BLaER1 treated with 17β-estradiol and CSF1 and Interleukin-3, amounts not matched to agents 10 nM and 100 nM (cell line): ENCODE data around the gene RBM19.

ENCODE experiments used
- H3K27ac ChIP-seq, 11 experiments: shearing (Covaris generic); formaldehyde crosslinking; 2 replicates each; pipeline ENCODE4 v1.8.1; 2022
- H3K27me3 ChIP-seq, 11 experiments: shearing (Covaris generic); formaldehyde crosslinking; 2 replicates each; pipeline ENCODE4 v1.8.1; 2022
- H3K36me3 ChIP-seq, 11 experiments: shearing (Covaris generic); formaldehyde crosslinking; 2 replicates each; pipeline ENCODE4 v1.8.1; 2022
- H3K4me1 ChIP-seq, 10 experiments: shearing (Covaris generic); formaldehyde crosslinking; 2 replicates each; pipeline ENCODE4 v1.8.1; 2022
- H3K4me2 ChIP-seq, 11 experiments: shearing (Covaris generic); formaldehyde crosslinking; 2 replicates each; pipeline ENCODE4 v1.8.1; 2022
- H3K4me3 ChIP-seq, 10 experiments: shearing (Covaris generic); formaldehyde crosslinking; 2 replicates each; pipeline ENCODE4 v1.8.1; 2022
- H3K9ac ChIP-seq, 11 experiments: shearing (Covaris generic); formaldehyde crosslinking; 2 replicates each; pipeline ENCODE4 v1.8.1; 2022
- H3K9me3 ChIP-seq, 11 experiments: shearing (Covaris generic); formaldehyde crosslinking; replicated peaks in 1 of 11; 2 replicates each; pipeline ENCODE4 v1.8.1; 2022
- H4K20me1 ChIP-seq, 11 experiments: shearing (Covaris generic); formaldehyde crosslinking; 2 replicates each; pipeline ENCODE4 v1.8.1; 2022
- Cebpa-rat ChIP-seq, 11 experiments: shearing (Covaris generic); IDR thresholded peaks; 2 replicates each; pipeline ENCODE4 v1.8.1; 2022

Gene RBM19

DNA sequence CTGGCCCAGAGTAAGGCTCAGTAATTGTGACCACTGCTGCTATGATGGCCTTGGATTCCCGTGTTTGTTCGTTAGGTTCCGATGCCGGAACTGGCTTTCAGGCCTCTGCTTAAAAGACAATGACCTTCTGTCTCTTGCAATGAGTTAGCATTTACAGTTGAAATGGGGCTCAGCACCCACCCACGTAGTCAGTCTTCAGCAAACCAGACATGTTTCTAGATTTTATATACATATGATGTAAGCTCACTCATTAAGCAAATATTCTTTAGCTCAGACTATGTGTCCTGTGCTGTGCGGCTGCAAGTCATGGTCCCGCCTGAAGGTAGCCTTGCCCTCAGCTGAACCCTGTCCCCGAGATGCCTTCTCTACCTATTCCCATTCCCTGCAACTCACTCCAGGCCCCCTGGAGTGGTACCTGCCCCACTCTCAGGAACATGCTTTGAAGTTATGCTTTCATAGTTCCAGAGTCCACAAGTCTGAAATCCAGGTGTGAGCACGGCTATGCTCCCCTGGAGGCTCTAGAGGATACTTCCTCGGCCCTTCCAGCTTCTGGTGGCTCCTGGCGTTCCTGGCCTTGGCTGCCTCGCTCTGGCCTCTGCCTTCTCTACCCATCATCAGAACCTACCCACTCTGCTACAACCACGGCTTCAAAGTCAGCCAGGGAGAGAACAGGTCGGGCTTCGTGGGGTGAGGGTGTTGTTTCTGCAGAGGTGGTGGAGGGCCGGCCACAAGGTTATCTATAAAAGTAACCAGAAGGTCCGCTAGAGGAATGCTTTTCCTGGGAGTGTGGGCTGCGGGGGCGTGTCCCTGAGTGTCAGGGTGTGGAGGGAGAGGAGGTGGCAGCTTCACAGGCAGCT, 157.8 kb downstream of the RBM19 start:
- Histone ChIP-seq H3K4me3 (no peak overlapping the region), H3K4me2 (no peak overlapping the region)
- TF ChIP-seq Cebpa-rat (IDR thresholded peaks at IDR 0.05): no peak

DNA sequence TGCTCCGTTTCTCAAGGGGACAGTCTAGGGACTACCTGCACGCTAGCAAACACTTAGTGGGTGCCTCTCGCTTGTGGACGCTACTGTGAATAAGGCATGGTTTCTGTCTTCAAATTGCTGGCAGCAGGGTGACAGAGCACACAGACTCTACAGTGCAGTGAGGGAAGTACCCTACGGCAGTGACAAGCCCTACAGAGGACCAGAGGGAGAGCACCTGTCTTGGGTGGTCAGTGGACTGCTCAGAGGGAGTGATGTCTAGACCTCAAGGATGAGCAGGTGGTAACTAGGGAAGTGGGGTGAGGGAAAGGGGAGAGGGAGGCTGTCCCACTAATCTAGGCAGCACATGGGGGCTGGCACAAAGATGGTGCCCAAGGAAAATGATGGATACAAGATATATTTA, 160.5 kb downstream of the RBM19 start:
- no peaks in the 10 kb centered on the region; a peak in 2 of 22 replicates for H4K20me1 ChIP-seq
- no peak overlapping the region for H3K27ac ChIP-seq
- no peak overlapping the region for H3K4me3 ChIP-seq
- no peaks in the 10 kb centered on the region for H3K36me3 ChIP-seq
- peaks cover 0 to 18% (median 10%) of the 10 kb centered on the region in 11 experiments; a peak in 12 of 22 replicates for H3K9me3 ChIP-seq
- no peak overlapping the region for H3K4me2 ChIP-seq
- no peaks in the 10 kb centered on the region for H3K27me3 ChIP-seq
- H3K9ac ChIP-seq: no peak overlapping the region
- H3K4me1 ChIP-seq: peaks cover 0 to 8% (median 5%) of the 10 kb centered on the region in 10 experiments; a peak in 4 of 20 replicates
- no peak for TF ChIP-seq Cebpa-rat (IDR thresholded peaks at IDR 0.05)

More for the DNA sequence above, 157.8 kb downstream of the RBM19 start:
- H3K27me3 ChIP-seq: no peaks in the 10 kb centered on the region
- H4K20me1 ChIP-seq: no peaks in the 10 kb centered on the region; a peak in 2 of 22 replicates
- H3K36me3 ChIP-seq: peaks cover 0 to 9% (median 0%) of the 10 kb centered on the region in 11 experiments; a peak in 2 of 22 replicates
- peaks cover 0 to 24% (median 16%) of the 10 kb centered on the region in 11 experiments; a peak in 15 of 22 replicates for H3K9me3 ChIP-seq
- H3K27ac ChIP-seq: no peak overlapping the region
- no peaks in the 10 kb centered on the region for H3K4me1 ChIP-seq
- no peak overlapping the region for H3K9ac ChIP-seq

DNA sequence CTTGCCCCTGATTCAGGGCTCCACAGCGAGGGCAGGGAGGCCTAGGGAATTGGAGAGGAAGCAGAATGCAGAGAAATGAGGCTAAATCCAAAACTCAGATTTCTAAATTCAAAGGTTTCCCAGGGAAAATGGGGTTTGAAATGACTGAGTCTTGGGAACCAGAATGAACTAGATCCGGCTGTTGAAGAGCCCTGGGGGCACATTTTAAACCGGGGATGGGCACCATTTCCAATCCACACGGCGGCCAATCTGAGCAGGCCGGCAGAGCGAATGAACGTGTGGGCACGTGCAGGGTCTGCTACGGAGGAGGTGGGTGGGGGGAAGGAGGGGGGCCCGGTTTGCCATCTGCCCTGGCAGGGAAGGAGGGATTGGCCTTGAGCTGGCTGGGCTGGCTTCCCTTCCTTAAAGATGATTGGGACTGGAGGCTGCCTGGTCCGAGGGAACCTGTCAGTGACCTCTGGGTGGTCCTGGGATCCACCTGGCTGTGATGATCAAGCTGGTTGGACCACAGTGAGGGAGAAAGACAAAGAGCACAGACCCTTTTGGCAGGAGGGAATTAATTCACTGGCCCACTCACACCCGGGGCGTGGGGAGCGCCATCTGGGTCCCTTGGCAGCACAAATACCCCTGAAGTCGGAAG, 161.0 kb downstream of the RBM19 start:
- H3K4me2 ChIP-seq: no peak overlapping the region
- peaks cover 0 to 8% (median 5%) of the 10 kb centered on the region in 10 experiments; a peak in 4 of 20 replicates for H3K4me1 ChIP-seq
- H3K27me3 ChIP-seq: no peaks in the 10 kb centered on the region
- peaks cover 0 to 18% (median 10%) of the 10 kb centered on the region in 11 experiments; a peak in 12 of 22 replicates for H3K9me3 ChIP-seq
- no peaks in the 10 kb centered on the region for H3K36me3 ChIP-seq
- H3K27ac ChIP-seq: no peak overlapping the region
- H4K20me1 ChIP-seq: no peaks in the 10 kb centered on the region; a peak in 2 of 22 replicates
- no peak overlapping the region for H3K4me3 ChIP-seq
- H3K9ac ChIP-seq: no peak overlapping the region
- TF ChIP-seq Cebpa-rat (IDR thresholded peaks at IDR 0.05): no peak

GRCh38 chr12:113803759-113804140, 162.4 kb downstream of the RBM19 start:
- H3K27ac ChIP-seq: no peak overlapping the region
- H3K9me3 ChIP-seq: peaks cover 0 to 18% (median 10%) of the 10 kb centered on the region in 11 experiments; a peak in 12 of 22 replicates
- H3K27me3 ChIP-seq: no peaks in the 10 kb centered on the region
- no peak overlapping the region for H3K9ac ChIP-seq
- TF ChIP-seq Cebpa-rat (IDR thresholded peaks at IDR 0.05): no peak
- no peak overlapping the region for H3K4me2 ChIP-seq
- no peaks in the 10 kb centered on the region for H3K36me3 ChIP-seq
- H3K4me1 ChIP-seq: peaks cover 0 to 8% (median 5%) of the 10 kb centered on the region in 10 experiments; a peak in 4 of 20 replicates
- no peaks in the 10 kb centered on the region; a peak in 2 of 22 replicates for H4K20me1 ChIP-seq
- H3K4me3 ChIP-seq: no peak overlapping the region

- peaks cover 0 to 18% (median 10%) of the 10 kb centered on the region in 11 experiments; a peak in 12 of 22 replicates for H3K9me3 ChIP-seq
- peaks cover 0 to 12% (median 7%) of the 10 kb centered on the region in 10 experiments; a peak in 12 of 20 replicates for H3K4me1 ChIP-seq
- no peaks in the 10 kb centered on the region for H3K36me3 ChIP-seq
- H3K4me2 ChIP-seq: 0 out of 22 replicates have a peak overlapping the region, but pooled peaks of 1 of the 11 experiments have one; percentile 9
- H3K4me3 ChIP-seq: no peak overlapping the region
- no peak for TF ChIP-seq Cebpa-rat (IDR thresholded peaks at IDR 0.05)
- H3K27me3 ChIP-seq: no peaks in the 10 kb centered on the region
- no peak overlapping the region for H3K9ac ChIP-seq
- H4K20me1 ChIP-seq: no peaks in the 10 kb centered on the region; a peak in 3 of 22 replicates
- H3K27ac ChIP-seq: no peak overlapping the region
Observed at GRCh38 chr12:113802966-113803758, 163.0 kb downstream of the RBM19 start.

DNA sequence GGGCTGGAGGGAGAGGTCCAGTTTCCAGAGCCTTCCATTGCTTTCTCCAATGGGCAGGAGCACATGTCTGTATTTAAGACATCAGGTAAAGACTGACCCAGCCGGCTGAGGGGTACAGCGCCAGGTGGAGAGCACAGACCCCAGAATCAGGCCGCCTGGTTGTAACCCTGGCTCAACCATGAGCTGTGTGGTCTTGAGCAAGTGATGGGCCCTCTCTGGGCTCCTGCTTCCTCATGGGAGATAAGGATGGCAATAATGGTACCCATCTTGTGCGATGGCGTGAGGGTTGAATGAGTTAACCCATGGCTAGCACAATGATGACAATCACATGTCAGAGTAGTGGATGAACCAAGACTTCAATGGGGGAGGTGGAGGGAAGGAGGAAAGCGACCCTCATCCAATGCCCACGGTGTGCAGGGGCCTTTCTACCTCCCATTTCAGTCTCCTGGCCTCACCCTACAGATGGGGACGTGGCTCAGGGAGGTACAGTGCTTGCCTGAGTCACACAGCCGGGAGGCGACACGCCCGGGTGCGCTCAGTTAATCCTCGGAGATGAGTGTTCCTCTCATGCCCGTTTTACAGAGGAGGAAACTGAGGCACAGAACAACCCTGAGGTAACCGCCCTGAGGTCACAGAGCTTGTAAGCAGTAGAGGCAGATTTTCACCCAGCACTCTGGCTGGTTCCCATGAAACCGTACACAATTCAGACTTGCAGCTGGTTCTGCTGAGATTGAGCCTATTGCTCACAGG, 163.9 kb downstream of the RBM19 start:
- Histone ChIP-seq H3K4me2 (0 out of 22 replicates have a peak overlapping the region, but pooled peaks of 1 of the 11 experiments have one; percentile 9), H3K4me1 (peaks cover 0 to 22% (median 13%) of the 10 kb centered on the region in 10 experiments; a peak in 17 of 20 replicates), H3K27me3 (no peaks in the 10 kb centered on the region), H3K27ac (no peak overlapping the region), H3K36me3 (no peaks in the 10 kb centered on the region), H3K9ac (no peak overlapping the region), H4K20me1 (no peaks in the 10 kb centered on the region; a peak in 3 of 22 replicates), H3K4me3 (no peak overlapping the region), H3K9me3 (peaks cover 0 to 13% (median 10%) of the 10 kb centered on the region in 11 experiments; a peak in 12 of 22 replicates)
- TF ChIP-seq Cebpa-rat (IDR thresholded peaks at IDR 0.05): no peak

DNA sequence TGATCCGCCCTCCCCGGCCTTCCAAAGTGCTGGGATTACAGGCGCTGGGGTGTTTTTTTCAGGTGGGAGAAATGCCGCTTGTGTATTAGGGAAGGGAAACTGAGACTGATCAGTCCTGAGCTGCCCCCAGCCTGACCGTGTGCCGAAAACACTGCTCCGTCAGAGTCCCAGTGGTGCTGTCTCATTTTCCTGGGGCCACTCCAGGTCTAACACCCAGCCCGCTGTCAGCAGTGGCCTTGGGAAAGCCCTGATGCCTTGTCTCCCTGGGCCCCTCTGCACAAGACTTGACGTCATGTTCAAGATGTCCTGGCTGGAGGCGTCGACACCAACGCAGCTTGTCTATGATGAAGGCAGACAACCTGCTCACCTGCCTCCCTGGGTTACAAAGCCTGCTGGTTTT, 165.9 kb downstream of the RBM19 start:
- H3K9ac ChIP-seq: no peak overlapping the region
- H3K4me1 ChIP-seq: peaks cover 0 to 41% (median 27%) of the 10 kb centered on the region in 10 experiments; a peak in 17 of 20 replicates
- no peaks in the 10 kb centered on the region for H3K9me3 ChIP-seq
- H3K36me3 ChIP-seq: no peaks in the 10 kb centered on the region
- H3K27me3 ChIP-seq: peaks cover 0 to 6% (median 0%) of the 10 kb centered on the region in 11 experiments; a peak in 2 of 22 replicates
- H4K20me1 ChIP-seq: peaks cover 0 to 8% (median 0%) of the 10 kb centered on the region in 11 experiments; a peak in 2 of 22 replicates
- no peak overlapping the region for H3K27ac ChIP-seq
- H3K4me3 ChIP-seq: no peak overlapping the region
- H3K4me2 ChIP-seq: no peak overlapping the region
- TF ChIP-seq Cebpa-rat (IDR thresholded peaks at IDR 0.05): no peak

DNA sequence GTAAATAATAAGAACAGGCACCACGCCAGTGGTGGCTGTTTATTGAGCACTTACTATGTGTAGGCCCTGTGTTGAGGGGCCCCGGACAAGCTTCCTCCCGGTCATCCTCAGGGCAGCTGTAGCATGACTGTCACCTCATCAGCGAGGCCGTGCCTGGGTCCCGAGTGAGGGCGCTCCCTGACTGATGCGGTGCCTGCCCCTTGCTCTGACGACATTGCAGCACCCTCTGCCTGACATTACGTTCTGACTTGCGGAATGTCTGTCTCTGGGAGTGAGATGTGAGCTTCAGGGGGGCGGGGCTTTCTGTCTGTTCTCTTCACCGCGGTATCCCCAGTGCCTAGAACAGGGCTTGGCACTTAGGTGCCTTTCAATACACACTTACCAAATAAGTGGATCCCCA, 167.6 kb downstream of the RBM19 start:
- Histone ChIP-seq H3K27ac (no peak overlapping the region), H3K4me3 (no peak overlapping the region), H4K20me1 (peaks cover 0 to 8% (median 0%) of the 10 kb centered on the region in 11 experiments; a peak in 3 of 22 replicates), H3K4me2 (peak overlapping the region in 5 of 11 experiments; percentile 60 to 75 (median 67); a peak in 2 of 22 replicates), H3K9me3 (no peaks in the 10 kb centered on the region), H3K9ac (no peak overlapping the region), H3K27me3 (peaks cover 0 to 19% (median 9%) of the 10 kb centered on the region in 11 experiments; a peak in 13 of 22 replicates), H3K4me1 (peaks cover 0 to 55% (median 37%) of the 10 kb centered on the region in 10 experiments; a peak in 17 of 20 replicates), H3K36me3 (no peaks in the 10 kb centered on the region)
- no peak for TF ChIP-seq Cebpa-rat (IDR thresholded peaks at IDR 0.05)
